Activated CD4-positive, CD25-positive, alpha-beta regulatory T cell (primary cell): ENCODE results near the gene NFATC4.
"Not testable (repeated sequence)": the region's sequence is repeated elsewhere in the genome, so short reads cannot be mapped to it uniquely, and the experiment has no call there.

Source experiments
- DNase-seq, 4 experiments: peaks; one replicate each; lab custom pipeline; 2025; lab: John Stamatoyannopoulos, UW

Gene NFATC4

DNA sequence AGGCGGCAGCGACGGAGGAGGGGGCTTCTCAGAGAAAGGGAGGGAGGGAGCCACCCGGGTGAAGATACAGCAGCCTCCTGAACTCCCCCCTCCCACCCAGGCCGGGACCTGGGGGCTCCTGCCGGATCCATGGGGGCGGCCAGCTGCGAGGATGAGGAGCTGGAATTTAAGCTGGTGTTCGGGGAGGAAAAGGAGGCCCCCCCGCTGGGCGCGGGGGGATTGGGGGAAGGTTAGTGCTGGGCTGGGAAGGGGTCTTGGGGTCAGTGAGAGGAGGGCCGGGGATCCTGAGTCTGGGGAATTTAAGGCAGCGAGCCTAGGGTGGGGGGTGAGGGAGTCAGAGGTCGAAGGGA is 203 bp downstream of the NFATC4 start:
- no peak for DNase-seq

- no peak for DNase-seq
Measured at GRCh38 chr14:24368562-24369252, 723 bp downstream of the NFATC4 start.

DNA sequence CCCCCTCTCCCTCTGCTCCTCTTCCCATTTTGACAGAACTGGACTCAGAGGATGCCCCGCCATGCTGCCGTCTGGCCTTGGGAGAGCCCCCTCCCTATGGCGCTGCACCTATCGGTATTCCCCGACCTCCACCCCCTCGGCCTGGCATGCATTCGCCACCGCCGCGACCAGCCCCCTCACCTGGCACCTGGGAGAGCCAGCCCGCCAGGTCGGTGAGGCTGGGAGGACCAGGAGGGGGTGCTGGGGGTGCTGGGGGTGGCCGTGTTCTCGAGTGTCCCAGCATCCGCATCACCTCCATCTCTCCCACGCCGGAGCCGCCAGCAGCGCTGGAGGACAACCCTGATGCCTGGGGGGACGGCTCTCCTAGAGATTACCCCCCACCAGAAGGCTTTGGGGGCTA is 1.5 kb downstream of the NFATC4 start:
- DNase-seq, result no peak

DNA sequence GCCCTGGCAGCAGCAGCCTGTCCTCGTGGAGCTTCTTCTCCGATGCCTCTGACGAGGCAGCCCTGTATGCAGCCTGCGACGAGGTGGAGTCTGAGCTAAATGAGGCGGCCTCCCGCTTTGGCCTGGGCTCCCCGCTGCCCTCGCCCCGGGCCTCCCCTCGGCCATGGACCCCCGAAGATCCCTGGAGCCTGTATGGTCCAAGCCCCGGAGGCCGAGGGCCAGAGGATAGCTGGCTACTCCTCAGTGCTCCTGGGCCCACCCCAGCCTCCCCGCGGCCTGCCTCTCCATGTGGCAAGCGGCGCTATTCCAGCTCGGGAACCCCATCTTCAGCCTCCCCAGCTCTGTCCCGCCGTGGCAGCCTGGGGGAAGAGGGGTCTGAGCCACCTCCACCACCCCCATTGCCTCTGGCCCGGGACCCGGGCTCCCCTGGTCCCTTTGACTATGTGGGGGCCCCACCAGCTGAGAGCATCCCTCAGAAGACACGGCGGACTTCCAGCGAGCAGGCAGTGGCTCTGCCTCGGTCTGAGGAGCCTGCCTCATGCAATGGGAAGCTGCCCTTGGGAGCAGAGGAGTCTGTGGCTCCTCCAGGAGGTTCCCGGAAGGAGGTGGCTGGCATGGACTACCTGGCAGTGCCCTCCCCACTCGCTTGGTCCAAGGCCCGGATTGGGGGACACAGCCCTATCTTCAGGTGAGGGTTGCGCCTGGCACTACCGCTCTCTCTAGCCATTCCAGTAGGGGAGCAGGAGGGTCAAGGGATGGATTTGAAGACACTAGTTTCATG is 2.1 kb downstream of the NFATC4 start:
- DNase-seq, result no peak

DNA sequence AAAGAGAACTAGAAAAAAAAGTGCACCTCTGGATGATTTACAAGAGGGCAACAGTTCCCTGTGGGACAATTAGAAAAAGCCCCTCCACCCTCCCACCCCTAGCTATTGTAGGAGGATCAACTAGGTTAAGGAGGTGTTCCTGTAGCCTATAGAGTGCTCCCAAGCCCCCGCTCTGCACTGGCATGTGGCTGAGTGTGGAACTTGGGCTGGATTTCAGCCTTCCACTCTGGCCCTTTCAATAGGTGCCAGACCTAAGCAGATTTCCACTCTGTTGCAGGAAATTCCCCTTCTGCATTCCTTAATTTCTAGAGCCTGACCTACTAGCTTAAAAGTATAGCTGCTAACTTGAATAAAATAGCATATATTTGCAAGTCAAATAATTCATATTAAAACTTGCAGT is 2.8 kb downstream of the NFATC4 start:
- no peak for DNase-seq

- DNase-seq, result not testable (repeated sequence)
Measured at GRCh38 chr14:24371605-24372004, 3.6 kb downstream of the NFATC4 start.

DNA sequence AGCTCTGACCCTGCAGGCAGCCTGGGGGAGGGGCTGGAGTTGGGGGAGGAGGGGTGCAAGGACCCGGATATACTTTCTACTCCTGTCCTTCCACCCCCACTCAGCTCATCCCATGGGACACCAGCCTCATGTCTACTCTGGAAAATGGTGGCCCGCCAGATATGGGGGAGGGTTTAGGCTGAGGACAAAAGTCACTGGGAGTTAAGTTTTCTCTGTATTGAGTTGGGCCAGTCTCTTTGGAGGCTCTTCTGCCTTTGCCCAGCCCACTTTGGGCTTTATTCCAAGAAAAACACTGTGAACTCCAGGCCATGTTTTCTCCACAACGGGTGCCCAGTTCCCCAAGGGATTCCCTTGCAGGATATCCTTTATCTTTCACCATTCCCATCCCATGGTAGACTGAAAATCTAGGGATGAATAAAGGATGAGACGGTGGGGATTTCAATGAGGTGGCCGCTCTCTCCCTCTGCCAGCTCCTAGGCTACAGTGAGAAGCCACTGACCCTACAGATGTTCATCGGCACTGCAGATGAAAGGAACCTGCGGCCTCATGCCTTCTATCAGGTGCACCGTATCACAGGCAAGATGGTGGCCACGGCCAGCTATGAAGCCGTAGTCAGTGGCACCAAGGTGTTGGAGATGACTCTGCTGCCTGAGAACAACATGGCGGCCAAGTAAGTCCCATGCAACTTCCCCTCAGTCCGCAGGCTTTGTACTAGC is 4.9 kb downstream of the NFATC4 start:
- no peak for DNase-seq

DNA sequence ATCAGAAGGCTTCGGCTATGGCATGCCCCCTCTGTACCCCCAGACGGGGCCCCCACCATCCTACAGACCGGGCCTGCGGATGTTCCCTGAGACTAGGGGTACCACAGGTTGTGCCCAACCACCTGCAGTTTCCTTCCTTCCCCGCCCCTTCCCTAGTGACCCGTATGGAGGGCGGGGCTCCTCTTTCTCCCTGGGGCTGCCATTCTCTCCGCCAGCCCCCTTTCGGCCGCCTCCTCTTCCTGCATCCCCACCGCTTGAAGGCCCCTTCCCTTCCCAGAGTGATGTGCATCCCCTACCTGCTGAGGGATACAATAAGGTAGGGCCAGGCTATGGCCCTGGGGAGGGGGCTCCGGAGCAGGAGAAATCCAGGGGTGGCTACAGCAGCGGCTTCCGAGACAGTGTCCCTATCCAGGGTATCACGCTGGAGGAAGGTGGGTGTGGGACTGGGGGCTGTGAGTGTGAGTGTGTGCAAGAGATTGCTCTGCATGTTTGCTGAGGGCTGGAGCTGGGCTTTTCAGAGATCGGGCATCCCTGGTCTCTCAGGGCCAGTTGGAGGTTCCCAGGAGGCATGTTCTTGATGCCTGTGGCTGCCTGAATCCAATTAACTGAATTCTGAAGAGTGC is 8.6 kb downstream of the NFATC4 start:
- no peak for DNase-seq

- DNase-seq, result no peak
Measured at GRCh38 chr14:24377126-24377525, 9.1 kb downstream of the NFATC4 start.

- no peak for DNase-seq
Measured at GRCh38 chr14:24377657-24378056, 9.7 kb downstream of the NFATC4 start.

DNA sequence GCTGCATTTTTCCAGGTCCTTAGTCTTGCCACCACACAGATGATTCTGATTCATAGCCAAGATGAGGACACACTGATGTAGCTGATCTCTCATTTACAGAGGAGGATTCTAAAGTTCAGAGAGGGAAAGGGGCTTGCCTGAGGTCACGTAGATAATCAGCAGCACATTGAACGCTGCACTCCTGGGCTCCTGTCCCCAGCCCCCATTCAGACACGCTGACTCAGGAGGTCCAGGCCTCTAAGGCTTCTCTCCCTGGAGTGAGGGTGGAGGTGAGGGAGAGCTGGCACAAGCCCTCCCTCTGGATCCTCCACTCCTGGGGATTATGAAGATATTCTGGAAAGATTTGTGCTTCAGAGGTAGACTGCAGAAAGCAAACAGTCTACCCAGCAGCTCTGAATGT is 10.3 kb downstream of the NFATC4 start:
- DNase-seq, result no peak

DNA sequence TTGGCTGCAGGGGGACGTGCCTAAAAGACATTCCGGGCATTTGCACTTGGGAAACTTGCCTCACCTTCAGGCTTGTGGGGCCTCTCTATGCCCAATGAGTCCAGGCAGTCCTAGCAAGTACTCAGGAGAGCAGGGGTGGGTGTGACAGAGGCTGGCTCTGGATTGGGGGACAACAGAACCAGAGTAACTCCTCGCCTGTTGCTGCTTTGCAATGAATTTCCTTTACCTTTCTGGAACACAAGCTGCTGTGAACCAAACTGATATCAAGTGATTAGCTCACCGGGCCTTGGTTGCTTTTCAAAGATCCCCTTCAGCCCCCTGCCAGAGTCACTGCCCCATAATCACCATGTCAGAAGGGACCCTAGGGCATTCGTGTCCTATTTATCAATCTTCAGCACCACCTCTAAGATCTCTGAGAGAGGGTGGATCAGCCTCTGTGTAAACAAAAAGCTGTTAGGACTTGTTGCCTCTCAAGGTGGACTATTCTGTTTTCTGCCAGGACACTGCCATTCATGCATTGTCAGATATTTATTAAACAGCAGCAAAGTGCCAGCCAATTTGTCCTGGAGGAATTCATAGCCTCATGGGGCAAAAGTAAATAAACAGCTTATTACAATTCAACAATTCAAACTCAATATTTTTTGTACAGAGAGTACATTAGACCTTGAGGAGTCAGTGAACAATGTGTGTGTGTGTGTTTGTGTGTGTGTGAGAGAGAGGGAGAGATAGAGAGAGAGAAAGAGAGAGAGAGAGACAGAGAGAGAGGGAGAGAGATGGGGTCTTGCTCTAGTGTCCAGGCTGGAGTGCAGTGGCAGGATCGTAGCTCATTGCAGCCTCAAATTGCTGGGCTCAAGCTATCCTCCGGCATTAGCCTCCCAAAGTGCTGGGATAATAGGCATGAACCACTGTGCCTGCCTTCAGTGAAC is 11.3 kb downstream of the NFATC4 start:
- DNase-seq, result no peak

GRCh38 chr14:24379907-24380730 is 12.1 kb downstream of the NFATC4 start:
- DNase-seq, result no peak

DNA sequence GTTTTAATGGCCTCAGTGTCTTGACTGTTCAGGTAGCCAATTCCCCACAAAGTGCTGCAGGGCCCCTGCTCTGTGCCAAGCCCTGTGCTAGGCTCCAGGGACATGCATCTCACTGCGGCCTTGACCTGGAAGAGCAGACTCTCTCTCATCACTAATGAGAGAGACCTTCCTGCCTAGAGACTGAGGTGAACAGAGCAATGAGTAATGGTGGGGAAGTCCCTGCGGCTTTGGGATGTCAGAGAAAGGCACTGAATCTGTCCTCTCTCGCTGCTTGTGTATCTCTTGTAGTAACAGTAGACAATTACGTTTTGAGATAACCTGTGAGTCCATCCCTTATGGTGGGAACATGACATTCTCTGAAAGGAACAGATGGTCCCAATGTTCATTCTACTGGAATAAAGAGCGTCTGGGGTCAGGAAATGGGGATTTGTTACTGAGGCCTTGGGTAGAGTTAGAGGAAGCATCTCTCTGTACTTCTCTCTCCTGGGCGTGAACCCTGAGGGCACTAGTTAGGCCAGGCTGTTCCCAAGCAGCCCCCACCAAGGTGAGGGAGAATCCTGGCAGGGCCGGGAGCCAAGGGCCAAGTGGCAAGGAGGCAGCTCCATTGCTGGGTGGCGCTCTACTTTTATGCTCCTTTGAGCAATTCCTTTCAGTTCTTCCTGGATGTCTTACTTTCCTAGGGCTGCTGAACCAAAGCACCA is 13.5 kb downstream of the NFATC4 start:
- no peak for DNase-seq

- DNase-seq, result no peak
Measured at GRCh38 chr14:24382064-24382371, 14.0 kb downstream of the NFATC4 start.

- no peak for DNase-seq
Measured at GRCh38 chr14:24384169-24384568, 16.2 kb downstream of the NFATC4 start.

- no peak for DNase-seq
Measured at GRCh38 chr14:24385524-24385923, 17.5 kb downstream of the NFATC4 start.

- no peak for DNase-seq
Measured at GRCh38 chr14:24387009-24387345, 19.0 kb downstream of the NFATC4 start.

DNA sequence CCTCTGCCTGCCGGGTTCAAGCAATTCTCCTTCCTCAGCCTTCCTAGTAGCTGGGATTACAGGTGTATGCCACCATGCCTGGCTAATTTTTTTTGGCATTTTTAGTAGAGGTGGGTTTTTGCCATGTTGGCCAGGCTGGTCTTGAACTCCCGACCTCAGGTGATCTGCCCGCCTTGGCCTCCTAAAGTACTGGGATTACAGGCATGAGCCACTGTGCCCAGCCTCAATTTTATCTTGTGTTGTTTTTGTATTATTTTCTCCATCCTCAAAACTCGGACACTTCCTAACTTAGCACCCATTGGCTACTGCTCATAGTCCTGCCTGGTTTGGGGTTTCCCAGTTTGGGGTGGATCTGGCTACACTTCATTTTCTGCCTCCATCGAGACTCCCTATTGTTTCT is 19.6 kb downstream of the NFATC4 start:
- DNase-seq, result not testable (repeated sequence)

DNA sequence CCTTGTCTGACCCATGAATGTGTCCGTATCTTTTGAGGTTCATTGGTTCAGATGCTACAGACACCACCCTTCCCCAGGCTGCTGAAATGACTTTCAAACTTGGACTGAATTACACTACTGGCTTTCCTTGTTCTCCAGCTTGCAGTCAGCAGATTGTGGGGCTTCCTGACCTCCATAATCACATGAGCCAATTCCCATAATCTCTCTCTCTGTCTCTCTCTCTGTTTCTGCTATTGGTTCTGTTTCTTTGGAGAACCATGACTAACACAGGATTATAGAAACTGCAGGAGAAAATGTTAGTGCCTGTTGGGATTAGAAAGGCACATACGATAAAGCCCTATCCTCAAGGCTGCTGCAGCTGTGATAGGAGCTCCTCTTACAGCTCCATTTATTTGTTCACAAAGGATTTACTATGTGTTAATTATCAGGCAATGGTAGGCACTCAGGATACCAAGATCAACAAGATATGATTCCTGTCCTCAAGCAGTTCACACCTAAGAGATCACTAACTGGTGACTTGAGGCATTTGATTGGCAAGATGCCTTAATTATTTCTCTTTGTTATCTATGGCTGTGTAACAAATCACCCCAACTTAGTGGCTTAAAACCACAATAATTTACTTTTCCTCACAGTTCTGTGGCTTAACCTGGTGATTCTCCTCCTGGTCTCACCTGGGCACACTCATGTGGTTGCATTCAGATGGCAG is 20.6 kb downstream of the NFATC4 start:
- DNase-seq, result no peak
